Coronary artery (tissue), 2 donors: Measurements from ENCODE around the gene PNN.
"Not testable (repeated sequence)": the region's sequence is repeated elsewhere in the genome, so short reads cannot be mapped to it uniquely, and the experiment has no call there.

Source experiments
- DNase-seq: peaks from one replicate; pipeline ENCODE4 v3.0.0-alpha.2; 2017; ENCODE audit warnings: low spot score
- H3K27ac ChIP-seq, 2 donors: fragments of 200-600 bp; sonication (generic); one replicate each; pipeline ENCODE4 v1.5.1; 2016 to 2019
- H3K4me3 ChIP-seq: fragments of 200-600 bp; sonication (generic); 2 replicates; pipeline ENCODE4 v1.5.1; 2016; ENCODE audit warnings: mild to moderate bottlenecking, moderate library complexity
- TF ChIP-seq, protein P1 (sequence below): fragments of 200-600 bp; sonication (generic); IDR thresholded peaks from one replicate; pipeline ENCODE4 v1.5.1; 2019; ENCODE audit warnings: antibody characterized with exemption

Gene PNN

DNA sequence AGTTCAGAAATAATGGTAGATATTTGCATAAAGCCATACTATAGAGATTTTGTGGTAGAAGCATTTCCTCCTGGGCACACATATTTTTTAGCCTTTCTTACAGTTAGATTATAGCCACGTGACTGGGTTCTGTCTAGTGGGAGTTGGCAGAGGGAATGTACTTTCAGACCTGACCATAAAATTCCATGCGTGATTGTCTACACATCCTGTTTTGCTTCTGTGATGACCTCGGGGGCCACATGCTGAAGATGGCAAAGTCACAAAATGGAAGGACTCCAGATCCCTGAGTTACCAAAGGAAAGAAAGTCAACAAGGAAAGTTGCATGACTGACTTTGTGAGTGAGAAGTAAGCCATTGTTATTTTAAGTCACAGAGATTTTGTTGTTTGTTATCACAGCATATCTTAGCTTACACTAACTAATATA is 44.0 kb downstream of the PNN start:
- H3K4me3 ChIP-seq: no peak overlapping the region
- TF ChIP-seq, protein P1, sequence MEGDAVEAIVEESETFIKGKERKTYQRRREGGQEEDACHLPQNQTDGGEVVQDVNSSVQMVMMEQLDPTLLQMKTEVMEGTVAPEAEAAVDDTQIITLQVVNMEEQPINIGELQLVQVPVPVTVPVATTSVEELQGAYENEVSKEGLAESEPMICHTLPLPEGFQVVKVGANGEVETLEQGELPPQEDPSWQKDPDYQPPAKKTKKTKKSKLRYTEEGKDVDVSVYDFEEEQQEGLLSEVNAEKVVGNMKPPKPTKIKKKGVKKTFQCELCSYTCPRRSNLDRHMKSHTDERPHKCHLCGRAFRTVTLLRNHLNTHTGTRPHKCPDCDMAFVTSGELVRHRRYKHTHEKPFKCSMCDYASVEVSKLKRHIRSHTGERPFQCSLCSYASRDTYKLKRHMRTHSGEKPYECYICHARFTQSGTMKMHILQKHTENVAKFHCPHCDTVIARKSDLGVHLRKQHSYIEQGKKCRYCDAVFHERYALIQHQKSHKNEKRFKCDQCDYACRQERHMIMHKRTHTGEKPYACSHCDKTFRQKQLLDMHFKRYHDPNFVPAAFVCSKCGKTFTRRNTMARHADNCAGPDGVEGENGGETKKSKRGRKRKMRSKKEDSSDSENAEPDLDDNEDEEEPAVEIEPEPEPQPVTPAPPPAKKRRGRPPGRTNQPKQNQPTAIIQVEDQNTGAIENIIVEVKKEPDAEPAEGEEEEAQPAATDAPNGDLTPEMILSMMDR: no peak

DNA sequence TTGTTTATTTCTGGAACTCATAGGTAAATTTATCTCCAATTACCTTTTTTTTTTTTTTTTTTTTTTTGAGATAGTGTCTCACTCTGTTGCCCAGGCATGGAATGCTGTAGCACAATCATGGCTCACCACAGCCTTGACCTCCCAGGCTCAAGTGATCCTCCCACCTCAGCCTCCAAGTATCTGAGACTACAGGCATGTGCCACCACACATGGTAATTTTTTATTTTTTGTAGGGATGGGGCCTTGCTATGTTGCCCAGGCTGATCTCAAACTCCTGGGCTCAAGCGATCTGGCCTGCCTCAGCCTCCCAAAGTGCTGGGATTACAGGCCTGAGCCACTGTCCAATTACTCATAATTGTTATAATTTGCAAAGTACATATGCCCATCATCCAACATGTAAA is 45.4 kb downstream of the PNN start:
- not testable (repeated sequence) for H3K4me3 ChIP-seq, DNase-seq

More for the DNA sequence above, 44.0 kb downstream of the PNN start:
- no peak for DNase-seq
- no peak overlapping the region for H3K27ac ChIP-seq

DNA sequence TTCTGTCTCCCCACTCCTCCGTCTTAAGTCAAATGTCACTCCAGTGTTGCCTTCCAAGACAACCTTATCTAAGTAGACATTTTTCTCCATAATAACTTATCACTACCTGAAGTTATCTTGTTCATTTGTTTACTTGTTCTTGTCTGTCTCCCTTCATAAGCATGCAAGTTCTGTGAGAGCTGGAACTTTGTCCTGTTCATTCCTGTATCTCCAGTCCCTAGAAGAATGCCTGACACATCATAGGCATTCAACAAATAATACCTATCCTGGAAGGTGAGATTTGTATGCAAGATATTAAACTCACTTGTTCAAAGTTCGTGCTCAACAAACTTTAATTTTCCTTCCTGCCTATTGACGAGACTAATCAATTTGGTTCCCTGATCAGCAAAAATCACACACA is 53.0 kb downstream of the PNN start:
- DNase-seq: no peak
- TF ChIP-seq, protein P1: no peak
- no peak overlapping the region for H3K27ac ChIP-seq
- no peak overlapping the region for H3K4me3 ChIP-seq

More for the DNA sequence above, 45.4 kb downstream of the PNN start:
- not testable (repeated sequence) for H3K27ac ChIP-seq

DNA sequence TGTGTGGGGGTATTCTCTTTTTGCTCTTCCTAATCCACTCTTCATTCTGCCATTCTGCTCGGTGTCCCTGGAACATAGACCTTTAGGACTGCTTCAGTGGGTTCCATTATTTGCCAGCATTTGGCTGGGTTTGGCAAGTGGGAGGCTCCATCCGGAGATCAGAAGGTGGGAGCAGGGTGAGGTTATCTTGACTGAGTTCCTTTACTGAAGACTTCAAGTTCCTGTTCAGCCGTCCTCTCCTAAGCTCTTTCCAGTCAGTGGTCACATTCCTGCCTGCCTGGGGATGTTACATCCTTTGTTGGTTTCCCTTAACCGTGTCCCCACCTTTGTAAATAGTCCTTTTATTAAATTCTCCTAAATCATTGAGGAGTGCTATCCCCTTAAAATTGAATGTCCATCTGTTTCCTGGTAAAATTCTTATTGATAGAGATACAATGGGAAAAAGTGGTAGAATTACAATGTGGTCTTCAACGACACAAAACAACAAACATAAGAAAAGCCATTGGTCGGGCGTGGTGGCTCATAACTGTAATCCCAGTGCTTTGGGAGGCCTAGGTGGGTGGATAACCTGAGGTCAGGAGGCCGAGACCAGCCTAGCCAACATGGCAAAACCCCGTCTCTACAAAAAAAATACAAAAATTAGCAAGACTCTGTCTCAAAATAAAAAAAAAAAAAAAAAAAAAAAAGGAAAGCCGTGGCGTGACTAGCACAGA is 53.6 kb downstream of the PNN start:
- no peak for DNase-seq
- TF ChIP-seq, protein P1: no peak
- Histone ChIP-seq H3K4me3 (no peak overlapping the region), H3K27ac (no peak overlapping the region)

DNA sequence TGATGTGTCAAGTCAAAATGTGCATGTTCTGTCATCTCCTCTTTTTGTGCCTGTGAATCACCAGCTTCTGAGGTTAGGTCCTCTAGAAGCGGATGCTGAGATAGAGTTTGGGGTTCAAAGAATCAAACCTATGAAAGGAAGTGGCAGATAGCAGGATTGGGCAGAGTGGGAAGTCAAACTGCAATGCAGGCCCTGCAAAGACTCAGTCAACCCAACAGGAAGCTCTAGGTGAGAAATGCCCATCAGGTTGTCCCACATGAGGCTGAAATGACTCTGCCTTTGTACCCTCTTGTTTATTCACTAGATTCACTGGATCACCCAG is 54.1 kb downstream of the PNN start:
- H3K4me3 ChIP-seq: no peak overlapping the region
- TF ChIP-seq, protein P1: no peak
- H3K27ac ChIP-seq: no peak overlapping the region
- DNase-seq: no peak

DNA sequence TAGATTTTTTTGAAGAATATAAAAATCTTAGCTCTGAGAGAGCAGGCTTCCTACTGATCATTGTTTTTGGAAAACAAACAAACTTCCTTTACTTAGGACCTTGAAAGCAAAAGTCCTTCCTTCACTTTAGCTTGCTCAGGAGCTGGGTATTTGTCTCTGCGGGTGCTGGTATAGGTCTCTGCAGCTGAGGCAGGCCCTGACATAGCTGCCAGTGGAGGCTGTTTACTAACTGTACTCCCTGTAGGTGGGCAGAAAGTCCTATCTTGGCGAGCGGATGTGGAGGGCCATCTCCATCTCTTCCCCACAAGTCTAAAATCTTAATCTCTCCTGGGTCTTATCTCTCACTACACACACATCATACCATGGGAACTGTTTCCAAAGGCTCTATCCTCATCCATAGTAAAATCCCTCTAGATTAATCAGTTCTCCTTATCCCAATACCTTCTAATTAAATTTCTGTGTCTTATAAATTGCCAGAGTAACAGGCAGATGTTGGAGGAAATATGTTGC is 54.6 kb downstream of the PNN start:
- TF ChIP-seq, protein P1: no peak
- Histone ChIP-seq H3K4me3 (no peak overlapping the region), H3K27ac (no peak overlapping the region)
- DNase-seq: no peak

DNA sequence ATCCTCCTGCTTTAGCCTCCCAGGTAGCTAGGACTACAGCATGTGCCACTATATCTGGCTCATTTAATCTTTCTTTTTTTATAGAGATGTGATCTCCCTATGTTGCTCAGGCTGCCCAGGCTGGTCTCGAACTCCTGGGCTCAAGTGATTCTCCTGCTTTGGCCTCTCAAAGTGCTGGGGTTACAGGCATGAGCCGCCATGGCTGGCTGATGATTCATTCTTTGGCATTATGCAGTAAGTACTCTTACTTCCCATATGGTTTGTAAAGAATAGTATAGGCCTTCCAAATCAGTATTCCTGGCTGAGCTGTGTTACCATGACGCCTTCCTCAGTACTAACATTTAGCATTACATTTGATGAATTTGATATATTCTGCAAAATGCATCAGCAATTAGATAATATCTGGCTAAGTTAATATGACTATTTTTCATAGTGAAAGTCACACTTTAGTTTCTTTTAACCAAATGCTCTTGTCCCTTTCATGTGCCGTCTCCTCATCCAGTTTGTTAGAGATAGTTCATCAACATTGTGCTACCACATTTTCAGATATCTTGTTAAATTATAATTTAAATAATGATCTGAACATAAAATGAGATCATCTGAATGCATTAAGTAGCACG is 55.5 kb downstream of the PNN start:
- Histone ChIP-seq H3K4me3 (no peak overlapping the region), H3K27ac (no peak overlapping the region)
- no peak for DNase-seq
- TF ChIP-seq, protein P1: no peak

DNA sequence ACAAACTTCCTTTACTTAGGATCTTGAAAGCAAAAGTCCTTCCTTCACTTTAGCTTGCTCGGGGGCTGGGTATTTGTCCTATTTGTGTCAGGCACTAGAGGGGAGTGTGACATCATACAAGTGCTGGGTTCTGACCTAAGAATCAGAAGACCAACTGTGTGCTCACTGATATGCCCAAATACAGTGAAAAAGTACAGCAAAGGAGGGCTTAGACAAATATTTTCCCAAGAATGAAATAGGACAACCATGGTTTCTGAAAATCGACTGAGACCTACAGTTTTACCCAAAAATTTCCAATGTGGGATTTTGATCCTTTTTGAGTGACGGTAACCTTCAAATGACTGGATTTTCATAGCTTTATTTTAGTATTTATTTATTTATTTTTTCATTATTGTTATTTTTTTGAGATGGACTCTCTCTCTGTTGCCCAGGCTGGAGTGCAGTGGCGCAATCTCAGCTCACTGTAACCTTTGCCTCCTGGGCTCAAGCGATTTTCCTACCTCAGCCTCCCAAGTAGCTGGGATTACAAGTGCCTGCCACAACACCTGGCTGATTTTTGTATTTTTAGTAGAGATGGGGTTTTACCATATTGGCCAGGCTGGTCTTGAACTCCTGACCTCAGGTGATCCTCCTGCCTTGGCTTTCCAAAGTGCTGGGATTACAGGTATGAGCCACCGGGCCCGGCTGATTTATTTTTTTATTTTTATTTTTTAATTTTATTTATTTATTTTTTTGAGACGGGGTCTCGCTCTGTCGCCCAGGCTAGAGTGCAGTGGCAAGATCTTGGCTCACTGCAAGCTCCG is 56.9 kb downstream of the PNN start:
- DNase-seq: not testable (repeated sequence)

More for the DNA sequence above, 56.9 kb downstream of the PNN start:
- H3K4me3 ChIP-seq, H3K27ac ChIP-seq: not testable (repeated sequence)
